K562 (cell line): ENCODE measurements around the gene COX18. TPM values are rescaled to one million over a fixed set of nuclear protein-coding genes. Genes with fewer than 3 reads are reported as not detected.

ENCODE experiments used
- ASH1L ChIP-seq: fragments of 450-650 bp; IDR thresholded peaks from 2 replicates; pipeline ENCODE4 v1.6.1; 2018; ENCODE audit warnings: borderline replicate concordance, mild to moderate bottlenecking, low read depth; ENCODE audit not compliant: partially characterized antibody
- BMI1 ChIP-seq: fragments of 150-350 bp; IDR thresholded peaks from 2 replicates; pipeline ENCODE4 v1.6.1; 2014; ENCODE audit warnings: low read length
- CBX2 ChIP-seq: fragments of 200-600 bp; sonication (generic); IDR thresholded peaks from one replicate; pipeline ENCODE4 v1.6.1; 2012; ENCODE audit warnings: mild to moderate bottlenecking, low read length, inconsistent platforms; ENCODE audit not compliant: insufficient read depth, poor library complexity, severe bottlenecking
- CREB3L1 ChIP-seq: fragments of 450-650 bp; IDR thresholded peaks from 2 replicates; pipeline ENCODE4 v1.6.1; 2014; ENCODE audit warnings: low read depth, mild to moderate bottlenecking, moderate library complexity, borderline replicate concordance
- EHMT2 ChIP-seq: fragments of 450-650 bp; IDR thresholded peaks from 2 replicates; pipeline ENCODE4 v1.6.1; 2018; ENCODE audit warnings: antibody characterized with exemption
- FOXJ2 ChIP-seq: fragments of 200-800 bp; sonication (Bioruptor generic); IDR thresholded peaks from 2 replicates; pipeline ENCODE4 v1.6.1; 2016; ENCODE audit warnings: missing genetic modification characterization, missing compliant biosample characterization
- GATAD2B ChIP-seq: fragments of 450-650 bp; IDR thresholded peaks from 2 replicates; pipeline ENCODE4 v1.6.1; 2017; ENCODE audit warnings: mild to moderate bottlenecking, borderline replicate concordance
- HCFC1 ChIP-seq: IDR thresholded peaks from 2 replicates; pipeline ENCODE4 v1.6.1; 2012; ENCODE audit warnings: low read depth, low read length, improper control_type of control experiment
- HDGF ChIP-seq: fragments of 450-650 bp; IDR thresholded peaks from 2 replicates; pipeline ENCODE4 v1.6.1; 2016
- HMG20B ChIP-seq: fragments of 250-450 bp; sonication (Bioruptor Pico); IDR thresholded peaks from 2 replicates; pipeline ENCODE4 v1.5.0; 2021; ENCODE audit warnings: mild to moderate bottlenecking
- MBD2 ChIP-seq: sonication (generic); IDR thresholded peaks from 2 replicates; pipeline ENCODE4 v1.6.1; 2016; ENCODE audit warnings: low read depth, borderline replicate concordance
- MTA1 ChIP-seq: fragments of 450-650 bp; IDR thresholded peaks from 2 replicates; pipeline ENCODE4 v1.6.1; 2017; ENCODE audit warnings: borderline replicate concordance
- MYNN ChIP-seq, 2 experiments: sonication (generic); formaldehyde crosslinking in 1 of 2; IDR thresholded peaks; 2 replicates each; pipeline versions ENCODE4 v1.5.0 to v1.6.1; 2016 to 2020; ENCODE audit warnings: antibody characterized with exemption in 1 of 2, missing genetic modification reagents in 1 of 2
- NR2C1 ChIP-seq, 2 experiments: fragments of 450-650 bp; IDR thresholded peaks; 2 replicates each; pipeline ENCODE4 v1.6.1; 2017; ENCODE audit warnings: mild to moderate bottlenecking in 2 of 2, antibody characterized with exemption in 1 of 2, inconsistent platforms in 1 of 2, missing compliant biosample characterization in 1 of 2, missing genetic modification characterization in 1 of 2
- POLR2AphosphoS2 ChIP-seq: IDR thresholded peaks from 2 replicates; pipeline ENCODE4 v1.6.1; 2012; ENCODE audit warnings: low read length, improper control_type of control experiment
- POLR2H ChIP-seq: IDR thresholded peaks from 2 replicates; pipeline ENCODE4 v1.6.1; 2016; ENCODE audit warnings: missing genetic modification characterization, low read depth, mild to moderate bottlenecking, control low read depth, missing compliant biosample characterization, moderate library complexity
- POLR3A ChIP-seq: IDR thresholded peaks from 2 replicates; pipeline ENCODE4 v1.6.1; 2011; ENCODE audit warnings: borderline replicate concordance, mild to moderate bottlenecking, moderate library complexity; ENCODE audit not compliant: insufficient read length, insufficient read depth; ENCODE audit errors: extremely low read depth
- SAFB2 ChIP-seq: fragments of 200-400 bp; formaldehyde crosslinking; IDR thresholded peaks from 2 replicates; pipeline ENCODE4 v1.6.1; 2018; ENCODE audit warnings: borderline replicate concordance, low read length, low read depth, moderate library complexity; ENCODE audit not compliant: severe bottlenecking
- SLC30A9 ChIP-seq: fragments of 250-450 bp; sonication (Bioruptor Pico); IDR thresholded peaks from 2 replicates; pipeline ENCODE4 v1.8.0; 2022; ENCODE audit warnings: mild to moderate bottlenecking, moderate library complexity
- SMARCB1 ChIP-seq: IDR thresholded peaks from 2 replicates; pipeline ENCODE4 v1.6.1; 2011; ENCODE audit warnings: improper control_type of control experiment, low read depth; ENCODE audit not compliant: insufficient read length
- TAF9B ChIP-seq: fragments of 450-650 bp; IDR thresholded peaks from 2 replicates; pipeline ENCODE4 v1.6.1; 2018; ENCODE audit warnings: mild to moderate bottlenecking; ENCODE audit not compliant: partially characterized antibody
- TFAM ChIP-seq: fragments of 250-450 bp; sonication (Bioruptor Pico); conservative IDR thresholded peaks from 2 replicates; pipeline ENCODE4 v1.5.0; 2021; ENCODE audit warnings: mild to moderate bottlenecking, moderate library complexity
- ZBTB33 ChIP-seq: sonication (generic); formaldehyde crosslinking; IDR thresholded peaks from 2 replicates; pipeline ENCODE4 v1.8.1; 2023; ENCODE audit warnings: mild to moderate bottlenecking, missing genetic modification reagents
- ZEB2 ChIP-seq: fragments of 450-650 bp; IDR thresholded peaks from 2 replicates; pipeline ENCODE4 v1.6.1; 2016
- ZNF316 ChIP-seq: fragments of 450-650 bp; IDR thresholded peaks from 2 replicates; pipeline ENCODE4 v1.6.1; 2016
- ZNF589 ChIP-seq: fragments of 200-800 bp; sonication (Bioruptor generic); IDR thresholded peaks from 2 replicates; pipeline ENCODE4 v1.6.1; 2016; ENCODE audit warnings: low read depth, missing genetic modification characterization, missing compliant biosample characterization
- ZNF644 ChIP-seq: fragments of 200-800 bp; sonication (Bioruptor generic); IDR thresholded peaks from 2 replicates; pipeline ENCODE4 v1.6.1; 2016; ENCODE audit warnings: low read depth, missing genetic modification characterization, missing compliant biosample characterization
- polyA plus RNA-seq, 8 experiments: library from polyadenylated mRNA; depleted of rRNA in 4 of 8; stranded (reverse) in 5 of 8; unstranded in 3 of 8; fragments of >200 nt; fragmentation: Nextera tagmentation in 2 of 8; fragmentation: Illumina TruSeq in 1 of 8; extraction: Ambion mirVana in 2 of 8; extraction: Trizol in 1 of 8; gene quantifications; 2 replicates each; pipeline versions ENCODE4 v1.2.1 to v1.2.3, GENCODE V29; 2011 to 2014; ENCODE audit warnings: inconsistent platforms in 1 of 8, missing spikeins in 1 of 8
- total RNA-seq, 7 experiments: library from RNA; depleted of rRNA in 6 of 7; stranded (reverse); fragments of >200 nt in 6 of 7; fragmentation: Illumina TruSeq in 2 of 7; extraction: Trizol in 2 of 7; gene quantifications; 2 replicates each; pipeline versions ENCODE4 v1.2.1 to v1.2.3, GENCODE V29; 2011 to 2021; ENCODE audit warnings: low replicate concordance in 1 of 7

The COX18 gene
- total and polyA plus RNA-seq, 9 of the 15 experiments (the other 6 are each of a cell fraction or from before 2014, with no cell fraction given): 7.0 to 21.3 (median 14.7) TPM

- TF ChIP-seq ZNF644 (tag) (0 out of 2 replicates have a peak, but pooled peaks have one; percentile 49), MBD2 (no peak), SLC30A9 (CRISPR knock-in tag) (no peak), FOXJ2 (peak; percentile 48; the same call in 1 of the 2 replicates), NR2C1 (IDR thresholded peaks at IDR 0.05) (no peak), NR2C1 (tag; IDR thresholded peaks at IDR 0.05) (no peak), POLR2H (tag) (peak; percentile 77), HMG20B (CRISPR knock-in tag) (no peak), MYNN (IDR thresholded peaks at IDR 0.05) (no peak), MYNN (CRISPR knock-in tag; IDR thresholded peaks at IDR 0.05) (no peak), ZEB2 (0 out of 2 replicates have a peak, but pooled peaks have one; percentile 62), POLR3A (no peak), EHMT2 (no peak), SMARCB1 (no peak), SAFB2 (no peak), TFAM (CRISPR knock-in tag) (no peak), ASH1L (peak; percentile 29), HDGF (no peak), ZNF589 (0 out of 2 replicates have a peak, but pooled peaks have one; percentile 26), GATAD2B (0 out of 2 replicates have a peak, but pooled peaks have one; percentile 30), CREB3L1 (peak; percentile 79; the same call in 1 of the 2 replicates), HCFC1 (no peak), MTA1 (no peak), TAF9B (peak; percentile 2), ZNF316 (peak; percentile 67; the same call in 1 of the 2 replicates), POLR2AphosphoS2 (peak; percentile 8; the same call in 1 of the 2 replicates), BMI1 (no peak), CBX2 (no peak), ZBTB33 (CRISPR knock-in tag) (no peak)
These were observed 516 bp upstream of the COX18 start (continued) for GRCh38 chr4:73070074-73070390.
